SK-N-SH (cell line): ENCODE results near the gene CDH11.

Experiments used
- CHD2 ChIP-seq: fragments of 150-350 bp; IDR thresholded peaks from 2 replicates; pipeline ENCODE4 v1.6.1; 2018; ENCODE audit warnings: low read length; ENCODE audit not compliant: partially characterized antibody
- EP300 ChIP-seq, 2 experiments: IDR thresholded peaks; 2 replicates each; pipeline versions ENCODE4 v1.4.0 to v1.6.1; 2012; ENCODE audit warnings: borderline replicate concordance in 1 of 2, low read depth in 1 of 2, low read length in 1 of 2
- GATA2 ChIP-seq: sonication (generic); formaldehyde crosslinking; IDR thresholded peaks from 2 replicates; pipeline ENCODE4 v1.5.0; 2020; ENCODE audit warnings: mild to moderate bottlenecking, missing genetic modification reagents
- RFX5 ChIP-seq: IDR thresholded peaks from 2 replicates; pipeline ENCODE4 v1.6.1; 2012; ENCODE audit warnings: mild to moderate bottlenecking, improper control_type of control experiment, low read length
- TAF1 ChIP-seq: IDR thresholded peaks from 2 replicates; pipeline ENCODE4 v1.6.1; 2012; ENCODE audit warnings: low read depth, mild to moderate bottlenecking, low read length, moderate library complexity, borderline replicate concordance
- YY1 ChIP-seq: IDR thresholded peaks from 2 replicates; pipeline ENCODE4 v1.4.0; 2012; ENCODE audit warnings: low read depth, mild to moderate bottlenecking
- TF ChIP-seq, protein P1 (sequence below): fragments of 150-350 bp; IDR thresholded peaks from 2 replicates; pipeline ENCODE4 v1.6.1; 2017; ENCODE audit warnings: antibody characterized with exemption, low read length, low read depth, borderline replicate concordance
- TF ChIP-seq, protein P2 (sequence below): fragments of 200-600 bp; sonication (generic); IDR thresholded peaks from 2 replicates; pipeline ENCODE4 v1.6.1; 2017; ENCODE audit warnings: antibody characterized with exemption, mild to moderate bottlenecking, moderate library complexity
- TF ChIP-seq, protein P3 (sequence below): fragments of 150-350 bp; IDR thresholded peaks from 2 replicates; pipeline ENCODE4 v1.6.1; 2016; ENCODE audit warnings: mild to moderate bottlenecking, low read depth, low read length

DNA sequence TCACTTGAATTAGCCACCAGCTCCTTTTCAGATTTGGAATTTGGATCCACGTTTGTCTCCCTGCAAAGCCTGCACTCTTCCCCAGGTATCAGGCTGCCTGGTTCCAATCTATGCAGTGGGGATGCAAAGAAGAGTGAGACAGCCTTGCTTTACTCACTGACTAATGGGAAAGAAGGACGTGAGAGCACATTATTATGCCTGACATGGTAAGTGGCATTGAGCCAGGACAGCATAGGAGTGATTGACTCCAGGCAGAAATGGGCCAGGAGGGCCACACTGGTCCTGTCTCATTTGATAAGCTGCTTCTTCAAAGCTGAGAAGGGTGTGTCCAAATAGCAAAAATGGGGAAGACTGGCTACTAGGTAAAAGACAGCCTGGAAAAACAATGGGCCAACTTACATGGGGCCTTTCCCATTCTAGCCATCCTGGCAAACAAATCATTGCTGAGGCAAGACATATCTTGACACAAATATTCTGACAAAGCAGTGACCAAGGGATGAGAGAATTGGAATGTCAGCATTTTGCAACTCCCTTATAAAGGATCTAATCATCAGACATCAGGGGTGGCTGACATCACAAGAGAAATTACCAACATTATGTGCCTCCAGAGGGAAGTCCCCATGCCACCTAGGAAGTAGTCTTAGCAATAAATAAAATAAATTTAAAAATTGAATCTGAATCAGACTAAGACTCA is 38.6 kb downstream of the CDH11 start:
- no peak for TF ChIP-seq YY1
- TF ChIP-seq EP300 (IDR thresholded peaks at IDR 0.05; ENCODE audit: borderline replicate concordance in 1 of 2, low read depth in 1 of 2, low read length in 1 of 2) = no peak
- TF ChIP-seq CHD2 = no peak
- TF ChIP-seq GATA2 (CRISPR knock-in tag) = no peak
- TF ChIP-seq RFX5 = no peak
- no peak for TF ChIP-seq TAF1
- TF ChIP-seq, protein P1, sequence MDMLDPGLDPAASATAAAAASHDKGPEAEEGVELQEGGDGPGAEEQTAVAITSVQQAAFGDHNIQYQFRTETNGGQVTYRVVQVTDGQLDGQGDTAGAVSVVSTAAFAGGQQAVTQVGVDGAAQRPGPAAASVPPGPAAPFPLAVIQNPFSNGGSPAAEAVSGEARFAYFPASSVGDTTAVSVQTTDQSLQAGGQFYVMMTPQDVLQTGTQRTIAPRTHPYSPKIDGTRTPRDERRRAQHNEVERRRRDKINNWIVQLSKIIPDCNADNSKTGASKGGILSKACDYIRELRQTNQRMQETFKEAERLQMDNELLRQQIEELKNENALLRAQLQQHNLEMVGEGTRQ = no peak
- TF ChIP-seq, protein P2, sequence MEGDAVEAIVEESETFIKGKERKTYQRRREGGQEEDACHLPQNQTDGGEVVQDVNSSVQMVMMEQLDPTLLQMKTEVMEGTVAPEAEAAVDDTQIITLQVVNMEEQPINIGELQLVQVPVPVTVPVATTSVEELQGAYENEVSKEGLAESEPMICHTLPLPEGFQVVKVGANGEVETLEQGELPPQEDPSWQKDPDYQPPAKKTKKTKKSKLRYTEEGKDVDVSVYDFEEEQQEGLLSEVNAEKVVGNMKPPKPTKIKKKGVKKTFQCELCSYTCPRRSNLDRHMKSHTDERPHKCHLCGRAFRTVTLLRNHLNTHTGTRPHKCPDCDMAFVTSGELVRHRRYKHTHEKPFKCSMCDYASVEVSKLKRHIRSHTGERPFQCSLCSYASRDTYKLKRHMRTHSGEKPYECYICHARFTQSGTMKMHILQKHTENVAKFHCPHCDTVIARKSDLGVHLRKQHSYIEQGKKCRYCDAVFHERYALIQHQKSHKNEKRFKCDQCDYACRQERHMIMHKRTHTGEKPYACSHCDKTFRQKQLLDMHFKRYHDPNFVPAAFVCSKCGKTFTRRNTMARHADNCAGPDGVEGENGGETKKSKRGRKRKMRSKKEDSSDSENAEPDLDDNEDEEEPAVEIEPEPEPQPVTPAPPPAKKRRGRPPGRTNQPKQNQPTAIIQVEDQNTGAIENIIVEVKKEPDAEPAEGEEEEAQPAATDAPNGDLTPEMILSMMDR = no peak
- TF ChIP-seq, protein P3, sequence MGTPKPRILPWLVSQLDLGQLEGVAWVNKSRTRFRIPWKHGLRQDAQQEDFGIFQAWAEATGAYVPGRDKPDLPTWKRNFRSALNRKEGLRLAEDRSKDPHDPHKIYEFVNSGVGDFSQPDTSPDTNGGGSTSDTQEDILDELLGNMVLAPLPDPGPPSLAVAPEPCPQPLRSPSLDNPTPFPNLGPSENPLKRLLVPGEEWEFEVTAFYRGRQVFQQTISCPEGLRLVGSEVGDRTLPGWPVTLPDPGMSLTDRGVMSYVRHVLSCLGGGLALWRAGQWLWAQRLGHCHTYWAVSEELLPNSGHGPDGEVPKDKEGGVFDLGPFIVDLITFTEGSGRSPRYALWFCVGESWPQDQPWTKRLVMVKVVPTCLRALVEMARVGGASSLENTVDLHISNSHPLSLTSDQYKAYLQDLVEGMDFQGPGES = no peak
